Stimulated activated CD4-positive, alpha-beta T cell treated with anti-CD3 and anti-CD28 coated beads, TNF-alpha, amount 100 ng/mL, for 1 hour (primary cell): ENCODE data around the gene FAM161A.
"Not testable (repeated sequence)": the region's sequence is repeated elsewhere in the genome, so short reads cannot be mapped to it uniquely, and the experiment has no call there.

Source experiments
- DNase-seq, 3 donors: peaks; one replicate each; pipeline ENCODE4 v3.0.0-alpha.2; 2020; ENCODE audit warnings: low read depth in 3 of 3, low spot score in 1 of 3

The FAM161A gene, protein sequence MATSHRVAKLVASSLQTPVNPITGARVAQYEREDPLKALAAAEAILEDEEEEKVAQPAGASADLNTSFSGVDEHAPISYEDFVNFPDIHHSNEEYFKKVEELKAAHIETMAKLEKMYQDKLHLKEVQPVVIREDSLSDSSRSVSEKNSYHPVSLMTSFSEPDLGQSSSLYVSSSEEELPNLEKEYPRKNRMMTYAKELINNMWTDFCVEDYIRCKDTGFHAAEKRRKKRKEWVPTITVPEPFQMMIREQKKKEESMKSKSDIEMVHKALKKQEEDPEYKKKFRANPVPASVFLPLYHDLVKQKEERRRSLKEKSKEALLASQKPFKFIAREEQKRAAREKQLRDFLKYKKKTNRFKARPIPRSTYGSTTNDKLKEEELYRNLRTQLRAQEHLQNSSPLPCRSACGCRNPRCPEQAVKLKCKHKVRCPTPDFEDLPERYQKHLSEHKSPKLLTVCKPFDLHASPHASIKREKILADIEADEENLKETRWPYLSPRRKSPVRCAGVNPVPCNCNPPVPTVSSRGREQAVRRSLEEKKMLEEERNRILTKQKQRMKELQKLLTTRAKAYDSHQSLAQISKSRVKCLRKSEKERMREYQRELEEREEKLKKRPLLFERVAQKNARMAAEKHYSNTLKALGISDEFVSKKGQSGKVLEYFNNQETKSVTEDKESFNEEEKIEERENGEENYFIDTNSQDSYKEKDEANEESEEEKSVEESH

GRCh38 chr2:61853847-61854563, at the start of gene FAM161A:
FAM161A (minus strand) TSS chr2:61854060; CDS start chr2:61854041, 19 bp downstream.
- DNase-seq: peak; percentile 12 to 65 (median 35)

DNA sequence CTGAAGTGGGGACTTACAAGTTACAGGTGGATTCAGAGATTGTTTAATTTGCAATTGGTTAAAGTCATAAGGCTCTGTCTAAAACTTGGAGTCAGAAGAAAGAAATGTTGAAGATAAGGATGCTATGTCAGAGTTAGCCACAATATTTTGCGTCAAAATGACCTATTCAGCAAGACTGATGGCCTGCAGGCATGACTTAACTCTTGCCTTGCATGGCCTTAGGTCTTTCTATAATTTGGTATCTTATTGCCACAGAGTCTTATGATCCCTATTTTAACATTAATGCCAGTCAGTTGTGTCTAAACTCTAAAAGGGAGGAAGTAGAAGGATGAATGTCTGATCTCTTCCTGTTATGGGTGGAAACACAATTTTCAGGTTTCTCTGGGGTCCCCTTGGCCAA, 46.4 kb upstream of the FAM161A start:
- DNase-seq: no peak

DNA sequence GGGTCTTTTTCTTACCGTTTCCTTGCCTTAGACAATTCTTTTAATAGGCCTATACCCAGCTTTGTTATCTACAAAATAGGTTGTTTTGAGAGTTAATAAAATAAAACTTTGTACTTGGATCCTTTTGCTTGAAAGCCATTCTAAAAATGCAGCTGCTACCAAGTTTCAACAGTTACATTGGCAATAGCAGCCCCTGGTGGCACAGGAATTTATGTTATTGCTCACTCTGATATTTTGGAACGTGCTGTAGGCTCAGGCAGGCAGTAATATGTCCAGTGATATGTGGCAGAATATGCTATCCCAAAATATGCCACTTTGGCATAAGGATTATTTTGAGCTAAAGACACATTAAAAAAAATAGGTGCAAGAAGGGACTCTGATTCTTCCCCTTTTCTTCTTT, 45.0 kb upstream of the FAM161A start:
- no peak for DNase-seq

DNA sequence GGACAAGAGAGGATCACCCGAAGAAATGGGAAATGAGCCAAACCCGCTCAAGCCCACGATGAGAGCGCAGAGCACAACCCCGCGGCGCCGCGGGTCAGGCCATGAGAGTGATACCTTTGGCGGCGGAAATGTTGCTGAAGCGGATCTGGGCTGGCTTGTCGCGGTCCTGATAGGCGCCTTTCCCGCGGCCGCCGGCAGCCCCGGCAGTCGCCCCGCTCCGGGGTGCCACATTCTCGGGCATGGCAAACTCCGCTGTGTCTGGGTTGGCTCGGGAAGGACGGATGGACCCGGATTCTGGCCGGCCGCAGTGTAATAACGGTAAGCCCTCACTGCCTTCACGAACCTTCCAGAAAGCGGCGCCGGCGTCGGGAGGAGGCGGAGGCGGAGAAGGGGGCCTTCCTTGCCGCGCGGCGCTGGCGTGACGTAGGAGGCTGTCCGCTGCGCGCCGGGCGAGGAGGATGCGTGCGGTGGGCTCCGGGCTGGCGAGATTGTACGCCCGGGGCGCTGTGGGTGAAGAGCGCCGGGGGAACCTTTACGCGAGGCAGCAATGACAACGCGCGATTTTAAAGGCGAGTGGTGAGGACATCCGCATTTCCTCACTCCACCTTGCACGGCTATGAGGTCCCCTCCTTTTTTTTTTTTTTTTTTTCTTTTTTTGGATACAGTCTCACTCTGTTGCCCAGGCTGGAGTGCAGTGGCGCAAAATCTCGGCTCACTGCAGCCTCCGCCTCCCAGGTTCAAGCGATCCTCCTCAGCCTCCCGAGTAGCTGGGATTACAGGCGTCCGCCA, 34.6 kb upstream of the FAM161A start, which contains the start of gene CCT4:
TSS of gene CCT4 (minus strand) at position 390 of the 789 bp plus-strand sequence. CDS start at position 241, 149 bp downstream.
- peak; percentile 75 to 92 (median 87) for DNase-seq

DNA sequence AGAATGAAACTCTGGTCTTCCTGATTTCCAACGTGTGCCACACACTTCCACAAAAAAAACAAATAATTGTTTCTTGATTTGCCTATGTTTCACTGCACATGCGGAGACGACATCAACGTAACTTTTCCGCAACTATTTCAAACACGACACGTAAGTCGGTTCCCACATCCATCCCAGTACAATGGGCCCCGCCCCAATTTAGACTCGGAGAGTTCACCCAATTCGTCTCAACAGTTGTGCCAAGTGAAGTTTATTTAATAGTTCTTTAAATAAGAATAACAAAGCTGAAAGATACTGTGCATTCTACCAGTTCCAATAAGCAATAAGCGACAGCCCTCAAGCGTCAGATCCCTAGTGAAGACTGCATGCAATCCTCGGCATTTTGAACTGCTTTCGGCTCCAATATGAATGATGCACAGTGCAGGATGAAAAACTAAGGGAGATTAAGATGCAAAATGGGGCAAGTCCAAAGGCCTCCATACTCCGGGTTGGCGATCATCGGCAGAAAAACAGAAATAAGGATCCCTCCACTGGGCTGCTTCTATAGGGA, 33.9 kb upstream of the FAM161A start:
- no peak for DNase-seq

DNA sequence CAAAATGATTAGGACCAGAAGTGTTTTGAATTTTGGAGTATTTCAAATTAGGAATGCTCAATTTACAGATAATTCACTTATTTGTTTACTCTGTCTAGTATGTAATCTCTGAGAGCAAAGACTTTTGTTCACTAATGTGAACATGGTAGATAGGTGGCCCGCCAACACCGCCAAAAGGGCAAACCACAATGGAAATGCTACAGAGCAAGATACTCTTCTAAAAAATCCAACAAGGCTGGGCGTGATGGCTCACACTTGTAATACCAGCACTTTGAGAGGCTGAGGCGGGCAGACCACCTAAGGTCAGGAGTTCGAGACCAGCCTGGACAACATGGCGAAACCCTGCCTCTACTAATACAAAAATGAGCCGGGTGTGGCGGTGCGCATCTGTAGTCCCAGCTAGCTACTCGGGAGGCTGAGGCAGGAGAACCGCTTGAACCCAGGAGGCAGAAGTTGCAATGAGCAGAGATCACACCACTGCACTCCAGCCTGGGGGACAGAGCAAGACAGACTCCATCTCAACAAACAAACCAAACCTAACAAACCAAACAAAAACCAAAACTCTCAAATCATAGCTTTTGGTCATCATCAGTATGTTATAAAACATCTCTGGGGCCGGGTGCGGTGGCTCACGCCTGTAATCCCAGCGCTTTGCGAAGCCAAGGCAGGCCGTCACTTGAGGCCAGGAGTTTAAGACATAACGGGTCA, 32.2 kb upstream of the FAM161A start:
- no peak for DNase-seq

DNA sequence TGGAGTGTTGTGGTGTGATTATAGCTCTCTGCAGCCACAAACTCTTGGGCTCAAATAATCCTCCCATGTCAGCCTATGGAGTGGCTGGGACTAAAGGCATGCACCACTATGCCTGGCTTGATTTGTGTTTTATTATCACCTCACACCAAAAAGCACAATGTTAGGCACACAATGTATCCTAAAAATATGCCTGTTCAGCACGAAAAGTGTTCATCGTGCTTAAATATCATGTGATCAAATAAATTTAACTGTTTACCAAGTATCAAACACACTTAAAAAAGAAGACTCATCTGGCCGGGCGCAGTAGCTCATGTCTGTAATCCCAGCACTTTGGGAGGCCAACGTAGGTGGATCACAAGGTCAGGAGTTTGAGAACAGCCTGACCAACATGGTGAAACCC, 29.0 kb upstream of the FAM161A start:
- DNase-seq: no peak

DNA sequence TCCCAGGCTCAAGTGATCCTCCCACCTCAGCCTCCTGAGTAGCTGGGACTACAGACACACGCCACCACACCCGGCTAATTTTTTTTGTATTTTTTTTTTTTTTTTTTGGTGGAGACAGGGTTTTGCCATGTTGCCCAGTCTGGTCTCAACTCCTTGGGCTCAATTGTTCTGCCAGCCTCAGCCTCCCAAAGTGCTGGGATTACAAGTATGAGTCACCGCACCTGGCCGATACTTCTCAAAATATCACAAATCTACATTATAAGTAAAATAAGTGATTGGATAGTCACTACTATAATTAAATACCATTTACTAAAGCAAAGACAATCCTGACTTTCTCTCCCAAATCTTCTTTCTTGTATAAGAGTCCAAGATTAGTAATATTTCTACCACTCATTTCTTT, 25.5 kb upstream of the FAM161A start:
- not testable (repeated sequence) for DNase-seq

GRCh38 chr2:61878761-61879160, 24.9 kb upstream of the FAM161A start:
- no peak for DNase-seq

DNA sequence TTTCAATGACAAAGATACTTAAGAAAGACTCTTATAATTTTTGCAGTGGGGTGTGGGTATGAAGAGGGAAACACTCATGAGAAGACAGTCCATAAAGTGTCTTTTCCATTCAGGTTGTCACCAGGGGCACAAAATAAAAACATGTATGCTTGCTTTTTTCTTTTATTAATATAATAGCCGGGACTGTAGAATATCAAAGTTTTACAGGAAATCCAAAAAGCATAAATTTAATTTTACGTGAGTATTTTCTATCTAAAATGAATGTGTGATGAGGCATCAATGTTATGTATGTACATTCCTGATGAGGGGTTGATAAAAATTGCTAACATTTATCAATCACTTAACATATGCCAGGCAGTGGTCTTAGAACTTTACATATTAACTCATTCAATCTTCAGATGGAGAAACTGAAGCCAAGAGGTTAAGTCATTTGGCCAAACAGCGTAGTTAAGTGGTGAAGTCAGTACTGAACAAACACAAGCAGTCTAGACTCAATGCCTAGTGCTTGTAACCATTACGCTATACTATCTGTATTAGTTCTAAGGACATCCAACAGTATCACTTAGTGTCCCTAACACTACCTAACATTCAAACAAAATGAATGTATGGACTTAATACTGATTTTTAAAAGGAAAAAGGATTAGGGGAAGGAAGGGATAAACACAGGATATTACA, 23.8 kb upstream of the FAM161A start:
- no peak for DNase-seq

DNA sequence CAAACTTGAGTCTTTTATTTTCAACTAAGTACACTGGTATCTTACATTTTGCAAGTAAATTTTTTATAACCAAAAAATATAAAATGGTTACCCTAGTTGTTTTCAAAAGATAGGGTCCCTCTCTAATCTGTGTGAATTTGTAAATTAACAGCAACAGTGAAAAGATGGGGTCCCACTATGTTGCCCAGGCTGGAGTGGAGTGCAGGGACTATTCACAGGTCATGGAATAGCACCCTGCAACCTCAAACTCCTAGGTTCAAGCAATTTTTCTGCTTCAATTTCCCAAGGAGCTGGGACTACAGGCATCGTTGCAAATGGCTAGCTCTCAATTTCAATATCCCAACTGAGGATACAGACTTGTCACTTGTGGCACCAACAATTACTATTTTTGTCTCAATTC, 22.5 kb upstream of the FAM161A start:
- DNase-seq: no peak

GRCh38 chr2:61866482-61867089, 12.7 kb upstream of the FAM161A start:
- DNase-seq: not testable (repeated sequence)

GRCh38 chr2:61862085-61862484, 8.2 kb upstream of the FAM161A start:
- DNase-seq: no peak

GRCh38 chr2:61857224-61857623, 3.4 kb upstream of the FAM161A start:
- DNase-seq: no peak

- DNase-seq: no peak
Measured at GRCh38 chr2:61855318-61855613, 1.4 kb upstream of the FAM161A start.

DNA sequence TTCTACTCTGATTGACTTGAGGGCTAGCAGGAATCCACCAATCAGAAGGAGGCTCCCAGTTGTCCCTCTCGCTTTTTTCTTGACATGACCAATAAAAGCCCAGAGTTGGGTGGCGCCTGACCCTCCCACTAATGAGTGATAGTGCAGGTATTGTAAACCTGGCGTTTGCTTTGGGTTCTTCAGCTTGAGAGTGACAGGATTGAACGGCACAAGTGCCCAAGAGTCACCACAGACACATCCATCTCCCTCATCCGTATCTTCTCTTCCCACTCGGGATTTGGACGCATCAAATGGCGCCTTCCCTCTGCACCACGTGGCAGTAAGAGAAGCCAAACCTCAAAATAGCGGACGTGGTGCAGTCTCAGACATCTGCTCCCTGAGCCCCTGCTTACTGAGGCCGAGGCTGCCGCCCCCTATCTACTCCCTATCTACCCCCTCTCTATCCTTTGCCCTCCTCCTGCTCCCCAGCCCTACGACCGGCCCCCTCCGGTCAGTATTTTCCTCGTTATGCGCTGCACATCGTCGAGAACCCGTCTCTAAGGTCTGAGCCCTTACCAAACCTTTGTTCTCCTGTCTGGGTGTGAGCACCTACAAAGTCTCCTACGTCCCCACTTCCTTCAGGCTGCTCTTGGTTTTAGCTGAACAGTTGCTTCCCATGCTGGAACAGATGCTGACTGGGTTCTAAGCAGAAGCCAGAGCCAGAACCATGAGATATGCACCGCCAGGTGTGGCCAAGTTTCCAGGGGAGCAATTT, 881 bp upstream of the FAM161A start:
- DNase-seq: peak; percentile 5 to 78 (median 76)

GRCh38 chr2:61853086-61853846, 594 bp downstream of the FAM161A start:
- no peak for DNase-seq

- not testable (repeated sequence) for DNase-seq
Measured at GRCh38 chr2:61851270-61851669, 2.6 kb downstream of the FAM161A start.
